Stimulated activated CD4-positive, alpha-beta T cell treated with anti-CD3 and anti-CD28 coated beads, Interleukin-12 subunit alpha, Interleukin-12 subunit beta, amount 100 ng/mL, for 4 hours (primary cell): ENCODE data around the gene LRRC47.
"Not testable (repeated sequence)": the region's sequence is repeated elsewhere in the genome, so short reads cannot be mapped to it uniquely, and the experiment has no call there.

Experiments used
- DNase-seq: peaks from one replicate; pipeline ENCODE4 v3.0.0-alpha.2; 2020

The LRRC47 gene

GRCh38 chr1:3771108-3772026 lies 24.9 kb downstream of the LRRC47 start:
- DNase-seq: no peak

- no peak for DNase-seq
Observed at GRCh38 chr1:3770047-3770765, 26.1 kb downstream of the LRRC47 start.

- DNase-seq: no peak
Observed at GRCh38 chr1:3768811-3769390, 27.4 kb downstream of the LRRC47 start.

GRCh38 chr1:3767328-3767925 lies 28.9 kb downstream of the LRRC47 start:
- DNase-seq: no peak

- DNase-seq: no peak
Observed at GRCh38 chr1:3763351-3764125, 32.8 kb downstream of the LRRC47 start.

GRCh38 chr1:3762873-3763228 lies 33.4 kb downstream of the LRRC47 start:
- DNase-seq: no peak

- DNase-seq: no peak
Observed at GRCh38 chr1:3762151-3762872, 34.0 kb downstream of the LRRC47 start.

GRCh38 chr1:3761296-3762010 lies 34.8 kb downstream of the LRRC47 start:
- DNase-seq: no peak

GRCh38 chr1:3759796-3760195 lies 36.5 kb downstream of the LRRC47 start:
- no peak for DNase-seq

GRCh38 chr1:3759164-3759563 lies 37.1 kb downstream of the LRRC47 start:
- no peak for DNase-seq

GRCh38 chr1:3756394-3756793 lies 39.9 kb downstream of the LRRC47 start:
- DNase-seq: no peak

GRCh38 chr1:3753656-3754454 lies 42.4 kb downstream of the LRRC47 start:
- DNase-seq: no peak

GRCh38 chr1:3752400-3752945 lies 43.8 kb downstream of the LRRC47 start, which contains the start of gene CCDC27:
Gene CCDC27 (plus strand): TSS chr1:3752450. CDS start chr1:3752482, 32 bp downstream.
- DNase-seq: no peak

- no peak for DNase-seq
Observed at GRCh38 chr1:3750741-3751140, 45.6 kb downstream of the LRRC47 start.

GRCh38 chr1:3749512-3749911 lies 46.8 kb downstream of the LRRC47 start:
- no peak for DNase-seq

GRCh38 chr1:3748316-3748900 lies 47.9 kb downstream of the LRRC47 start:
- DNase-seq: not testable (repeated sequence)

- DNase-seq: no peak
Observed at GRCh38 chr1:3747903-3748302, 48.4 kb downstream of the LRRC47 start.

- DNase-seq: no peak
Observed at GRCh38 chr1:3747522-3747848, 48.8 kb downstream of the LRRC47 start.

- DNase-seq: peak; percentile 91
Observed at GRCh38 chr1:3746830-3747521, 49.3 kb downstream of the LRRC47 start.
